ENCODE results near the gene COL4A6.

The COL4A6 gene

GRCh38 chrX:108117988-108118387, 320.2 kb downstream of the COL4A6 start:
- Histone ChIP-seq H3K9me3 (ENCODE audit: control insufficient read depth, low read length) (peaks cover 6% of the 10 kb centered on the region), H3K4me3 (ENCODE audit: low read length) (no peak overlapping the region), H3K9ac (ENCODE audit: low read length) (no peak overlapping the region), H3K36me3 (ENCODE audit: control insufficient read depth, insufficient read depth, low read length, severe bottlenecking) (no peaks in the 10 kb centered on the region), H3K27me3 (replicated peaks; ENCODE audit: control insufficient read depth, insufficient read depth, low read length) (peaks cover 24% of the 10 kb centered on the region), H3K4me1 (ENCODE audit: control insufficient read depth, insufficient read depth, low read length) (peaks cover 26% of the 10 kb centered on the region)
- DNase-seq (ENCODE audit: low read depth): no peak

GRCh38 chrX:108114541-108114940, 323.7 kb downstream of the COL4A6 start:
- Histone ChIP-seq H3K9ac (ENCODE audit: low read length) (no peak overlapping the region), H3K9me3 (ENCODE audit: control insufficient read depth, low read length) (peaks cover 6% of the 10 kb centered on the region), H3K4me1 (ENCODE audit: control insufficient read depth, insufficient read depth, low read length) (no peaks in the 10 kb centered on the region), H3K27me3 (replicated peaks; ENCODE audit: control insufficient read depth, insufficient read depth, low read length) (peaks cover 10% of the 10 kb centered on the region), H3K4me3 (ENCODE audit: low read length) (no peak overlapping the region), H3K36me3 (ENCODE audit: control insufficient read depth, insufficient read depth, low read length, severe bottlenecking) (no peaks in the 10 kb centered on the region)
- no peak for DNase-seq (ENCODE audit: low read depth)
